HUDEP-2 (cell line): ENCODE data around the gene SGSM2.

Experiments
- DNase-seq, 76 experiments: peaks; one replicate each; lab custom pipeline; 2025; ENCODE audit not compliant: unreplicated experiment in 76 of 76; lab: John Stamatoyannopoulos, UW

The SGSM2 gene

DNA sequence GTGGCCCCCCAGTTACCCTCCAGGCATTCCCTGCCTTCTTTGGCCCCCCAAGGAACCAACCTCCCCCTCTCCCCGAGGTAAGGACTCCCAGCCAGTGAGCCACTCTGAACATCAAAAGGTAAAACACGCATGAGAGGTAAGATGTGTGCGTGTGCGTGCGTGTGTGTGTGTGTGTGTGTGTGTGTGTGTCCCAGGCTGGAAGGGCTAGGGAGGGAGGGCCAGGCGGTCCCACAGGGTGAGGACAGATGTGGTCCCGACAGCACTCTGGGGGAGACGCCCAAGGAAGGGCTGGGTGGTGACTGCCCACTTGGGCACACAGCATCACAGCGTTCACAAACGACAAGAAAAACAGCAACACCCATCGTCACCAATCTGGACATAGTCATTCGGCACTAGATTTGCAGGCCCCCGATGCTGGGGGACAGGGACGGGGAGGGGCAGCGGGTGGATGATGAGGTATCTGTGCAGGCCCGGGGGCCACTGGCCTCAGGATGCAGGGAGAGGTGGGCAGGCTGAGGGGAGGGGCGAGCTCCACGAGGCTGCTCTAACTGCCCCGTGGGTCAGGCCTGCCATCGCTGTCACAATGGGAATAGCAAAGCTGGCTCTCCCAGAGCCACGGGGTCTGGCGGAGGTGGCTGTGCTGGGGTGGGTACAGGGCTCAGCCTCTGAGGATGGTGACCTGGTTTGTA, 47.3 kb downstream of the SGSM2 start:
- DNase-seq = no peak

DNA sequence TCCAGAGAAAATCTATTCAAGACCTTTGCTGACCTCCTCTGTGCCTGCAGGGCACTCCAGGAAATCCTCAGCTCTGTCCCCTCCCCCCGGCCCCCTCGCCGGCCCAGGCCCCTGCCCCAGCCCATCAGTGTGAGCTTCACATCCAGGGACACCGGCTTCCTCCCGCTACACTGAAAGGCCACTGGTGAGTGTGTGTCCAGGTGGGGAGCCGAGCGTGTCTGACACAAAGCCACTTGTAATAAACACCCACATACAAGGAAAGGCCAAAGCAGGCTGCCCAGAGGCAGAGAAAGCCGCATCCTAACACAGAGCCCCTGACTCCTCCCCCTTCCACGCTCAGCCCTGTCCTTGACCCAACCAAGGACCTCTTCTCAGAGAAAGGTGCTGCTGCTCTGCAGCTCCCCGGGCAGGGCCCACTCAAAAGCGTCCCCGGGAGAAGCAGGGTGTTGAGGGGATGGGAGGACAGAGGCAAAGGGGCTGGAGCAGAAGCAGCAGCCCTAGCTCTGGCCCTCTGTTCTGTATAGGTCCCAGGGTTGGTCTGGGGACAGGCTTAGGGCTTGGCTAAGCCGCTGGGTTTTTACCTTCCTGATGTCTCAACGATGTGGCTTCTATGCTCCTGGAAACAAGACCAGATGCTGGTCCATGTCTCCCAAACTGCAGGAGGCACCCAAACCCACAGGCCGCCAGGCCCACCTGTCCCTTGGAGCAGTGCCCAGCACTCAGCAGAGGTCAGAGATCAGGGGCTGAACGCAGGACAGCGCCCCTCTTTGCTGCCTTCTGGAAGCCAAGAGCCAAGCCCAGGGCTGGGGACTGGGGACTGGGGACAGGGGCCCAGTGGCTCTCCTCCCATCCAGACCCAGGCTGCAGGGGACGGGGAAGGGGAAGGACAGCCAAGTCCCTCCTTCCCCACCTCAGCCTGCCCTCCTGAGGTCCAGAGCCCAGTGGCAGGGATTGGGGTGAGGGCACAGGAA, 48.2 kb downstream of the SGSM2 start:
- DNase-seq = no peak

DNA sequence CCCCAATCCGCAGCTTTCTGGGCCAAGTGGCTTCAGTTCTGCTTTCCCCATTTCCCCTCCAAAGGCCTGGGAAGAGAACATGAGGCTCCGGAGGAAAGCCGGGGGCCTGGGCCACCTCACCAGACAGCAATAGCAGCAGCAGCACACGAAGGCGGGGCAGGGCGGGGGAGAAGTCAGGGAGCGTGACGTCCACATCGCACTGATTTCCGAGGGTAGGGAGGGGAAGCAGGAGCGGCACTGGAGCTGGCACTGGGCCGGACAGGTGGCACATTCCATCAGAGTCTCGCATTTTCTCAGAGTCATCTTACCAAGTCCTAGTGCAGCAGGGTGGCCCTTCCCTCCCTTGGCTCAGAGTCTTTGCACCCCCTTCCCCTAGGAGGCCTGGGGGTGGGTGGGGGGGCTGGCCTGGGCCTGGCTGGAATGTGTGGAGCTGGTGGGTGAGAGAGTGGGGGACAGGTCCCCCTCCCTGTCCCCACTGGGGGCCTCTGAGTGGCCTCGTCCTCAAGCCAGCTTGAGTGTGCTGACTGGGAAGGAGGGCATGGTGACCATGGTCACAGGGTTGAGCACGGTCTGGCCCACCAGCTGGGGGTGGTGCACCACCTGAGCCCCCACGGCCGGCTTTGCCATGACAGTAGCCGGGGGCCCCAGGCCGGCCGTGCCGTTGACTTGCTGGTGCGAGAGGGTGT, 49.2 kb downstream of the SGSM2 start:
- DNase-seq = no peak

DNA sequence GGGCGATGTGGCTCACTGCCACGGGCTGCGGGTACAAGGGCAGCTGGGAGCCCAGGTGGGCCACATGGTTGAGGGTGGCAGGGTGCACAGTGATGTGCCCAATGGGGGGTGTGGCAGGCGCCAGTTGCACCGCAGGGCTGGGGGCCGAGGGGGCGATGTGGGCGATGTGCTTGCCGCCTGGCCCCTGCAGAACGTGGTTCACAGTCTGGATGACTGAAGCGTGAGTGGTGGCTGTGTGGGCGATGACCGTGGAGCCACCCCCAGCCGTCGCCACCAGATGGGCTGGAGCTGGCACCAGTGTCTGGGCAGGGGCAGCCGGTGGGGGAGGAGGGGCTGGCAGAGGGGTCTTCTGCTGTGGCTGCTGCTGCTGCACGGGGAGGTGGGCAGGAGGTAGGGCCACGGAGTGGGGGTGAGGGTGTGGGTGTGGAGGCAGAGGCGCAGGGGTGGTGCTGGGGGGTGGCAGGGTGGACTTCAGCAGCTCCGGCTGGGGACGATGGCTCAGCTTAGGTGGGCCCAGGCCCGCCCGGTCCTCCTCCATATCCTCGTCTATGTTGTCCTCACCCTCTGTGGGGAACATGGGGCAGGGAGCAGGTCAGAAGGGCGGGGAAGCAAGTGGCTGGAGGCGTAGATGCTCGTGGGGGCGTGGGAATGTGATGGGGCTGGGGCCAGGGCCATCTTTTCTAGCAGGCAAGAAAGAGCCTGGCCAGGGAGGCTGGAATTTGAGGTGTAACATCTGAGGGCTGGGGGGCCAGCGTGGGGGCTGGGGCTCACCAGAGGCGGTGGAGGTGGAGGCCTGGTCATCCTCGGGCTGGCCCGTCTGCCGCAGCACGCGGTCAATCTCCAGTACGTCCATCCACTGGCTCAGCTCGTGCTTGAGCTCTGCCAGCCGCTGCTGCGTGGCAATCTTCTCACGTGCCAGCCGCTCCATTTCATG, 50.1 kb downstream of the SGSM2 start:
- DNase-seq = no peak

DNA sequence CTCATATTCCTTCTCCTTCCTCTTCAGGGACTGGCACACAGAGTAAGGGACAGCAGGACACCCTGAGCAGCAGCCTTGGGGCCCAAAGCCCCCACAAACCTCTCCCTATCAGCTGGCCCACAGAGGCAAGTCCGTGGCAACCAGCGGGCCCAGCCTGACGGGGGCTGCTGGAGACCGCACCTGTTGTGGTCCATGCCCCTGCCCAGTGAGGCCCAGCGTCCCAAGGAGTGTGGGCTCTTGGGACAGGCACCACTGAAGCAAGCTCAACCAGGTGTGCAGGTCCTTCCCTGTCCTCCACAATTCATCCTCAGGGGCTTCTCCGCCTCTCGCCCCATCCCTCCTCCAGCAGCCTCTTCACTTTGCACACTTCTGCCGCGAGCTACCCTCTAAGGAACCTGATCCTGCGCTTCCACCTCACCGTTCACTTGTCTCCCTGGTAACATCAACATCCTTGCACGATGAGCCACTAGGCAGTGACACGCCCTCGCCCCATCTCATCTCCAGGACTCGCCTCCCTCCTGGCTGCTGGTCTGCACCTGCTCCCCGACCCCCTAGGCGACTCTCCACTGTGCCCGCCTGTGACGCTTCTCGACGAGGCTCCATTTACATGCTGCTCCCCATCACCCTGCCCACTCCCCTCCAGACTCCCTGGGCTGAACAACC, 50.9 kb downstream of the SGSM2 start:
- DNase-seq = no peak

DNA sequence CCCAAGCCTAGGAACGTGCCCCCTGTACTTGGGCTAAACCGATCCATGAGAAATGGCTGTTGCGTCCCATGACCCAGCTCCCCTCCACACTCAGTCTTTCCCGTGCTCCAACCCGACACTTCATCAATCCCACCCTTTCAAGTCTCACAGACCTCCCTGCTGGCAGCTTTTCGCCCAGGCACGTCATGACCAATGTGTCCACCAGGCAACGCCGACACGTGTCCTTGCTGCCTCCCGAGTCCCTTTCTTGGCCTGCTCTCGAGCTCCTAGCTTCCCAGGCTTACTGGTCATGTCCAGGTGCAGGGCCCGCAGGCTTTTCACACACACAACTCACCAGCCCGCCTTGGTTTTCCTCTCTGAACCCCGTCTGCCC, 51.4 kb downstream of the SGSM2 start:
- DNase-seq = no peak

DNA sequence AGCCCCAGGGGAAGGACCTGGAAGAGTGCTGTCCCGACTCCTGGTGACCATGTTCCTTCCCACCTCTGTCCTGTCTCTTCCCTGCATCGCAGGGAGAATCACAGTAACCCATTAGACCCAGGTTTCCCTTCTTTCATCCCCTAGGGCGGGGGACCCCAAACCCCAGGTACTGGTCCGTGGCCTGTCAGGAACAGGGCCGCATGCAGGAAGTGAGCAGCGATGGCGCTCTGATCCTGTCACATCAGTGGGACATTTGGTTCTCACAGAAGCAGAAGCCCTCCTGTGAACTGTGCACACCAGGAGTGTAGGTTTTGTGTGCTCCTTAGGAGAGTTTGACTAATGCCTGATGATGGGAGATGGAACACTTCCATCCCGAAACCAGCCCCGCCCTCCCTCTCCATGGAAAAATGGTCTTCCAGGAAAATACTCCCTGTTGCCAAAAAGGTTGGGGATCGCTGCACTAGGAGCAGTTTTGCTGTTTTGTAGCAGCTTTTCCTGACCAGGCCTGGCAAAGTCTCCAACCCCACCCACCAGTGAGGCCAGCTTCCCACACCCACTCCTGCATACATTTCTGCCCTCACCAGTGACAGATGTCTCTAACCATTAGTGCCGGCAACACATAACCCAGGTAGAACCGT, 53.0 kb downstream of the SGSM2 start:
- DNase-seq = no peak

DNA sequence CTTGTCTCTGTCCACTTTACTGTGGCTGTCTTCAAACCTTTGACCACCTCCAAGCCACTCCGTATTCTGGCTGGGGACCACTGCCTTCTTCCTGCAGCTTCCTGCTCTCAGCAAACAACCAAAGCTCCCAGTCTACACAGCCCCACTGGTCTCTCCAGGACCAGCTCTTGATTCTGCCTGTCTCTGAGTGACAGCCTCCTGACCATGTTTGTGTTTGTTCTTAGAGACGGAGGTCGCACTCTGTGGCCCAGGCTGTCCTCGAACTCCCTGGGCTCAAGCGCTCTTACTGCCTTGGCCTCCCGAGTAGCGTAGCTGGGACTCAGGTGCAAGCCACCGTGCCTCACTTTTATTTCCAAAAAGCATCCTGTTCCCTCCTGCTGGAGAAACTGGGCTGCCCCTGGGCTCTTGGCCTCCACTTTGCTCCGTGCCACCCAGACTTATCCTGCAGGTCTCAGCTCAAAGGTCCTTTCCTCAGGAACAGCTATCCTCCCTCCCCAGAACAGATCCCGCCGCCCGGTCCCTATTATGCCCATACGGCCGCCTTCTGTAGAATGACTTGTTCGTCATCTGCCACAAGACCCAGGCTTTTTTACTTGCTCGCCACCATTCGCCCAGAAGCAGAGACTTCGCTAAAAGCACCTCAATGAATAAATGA, 54.4 kb downstream of the SGSM2 start:
- DNase-seq = no peak

DNA sequence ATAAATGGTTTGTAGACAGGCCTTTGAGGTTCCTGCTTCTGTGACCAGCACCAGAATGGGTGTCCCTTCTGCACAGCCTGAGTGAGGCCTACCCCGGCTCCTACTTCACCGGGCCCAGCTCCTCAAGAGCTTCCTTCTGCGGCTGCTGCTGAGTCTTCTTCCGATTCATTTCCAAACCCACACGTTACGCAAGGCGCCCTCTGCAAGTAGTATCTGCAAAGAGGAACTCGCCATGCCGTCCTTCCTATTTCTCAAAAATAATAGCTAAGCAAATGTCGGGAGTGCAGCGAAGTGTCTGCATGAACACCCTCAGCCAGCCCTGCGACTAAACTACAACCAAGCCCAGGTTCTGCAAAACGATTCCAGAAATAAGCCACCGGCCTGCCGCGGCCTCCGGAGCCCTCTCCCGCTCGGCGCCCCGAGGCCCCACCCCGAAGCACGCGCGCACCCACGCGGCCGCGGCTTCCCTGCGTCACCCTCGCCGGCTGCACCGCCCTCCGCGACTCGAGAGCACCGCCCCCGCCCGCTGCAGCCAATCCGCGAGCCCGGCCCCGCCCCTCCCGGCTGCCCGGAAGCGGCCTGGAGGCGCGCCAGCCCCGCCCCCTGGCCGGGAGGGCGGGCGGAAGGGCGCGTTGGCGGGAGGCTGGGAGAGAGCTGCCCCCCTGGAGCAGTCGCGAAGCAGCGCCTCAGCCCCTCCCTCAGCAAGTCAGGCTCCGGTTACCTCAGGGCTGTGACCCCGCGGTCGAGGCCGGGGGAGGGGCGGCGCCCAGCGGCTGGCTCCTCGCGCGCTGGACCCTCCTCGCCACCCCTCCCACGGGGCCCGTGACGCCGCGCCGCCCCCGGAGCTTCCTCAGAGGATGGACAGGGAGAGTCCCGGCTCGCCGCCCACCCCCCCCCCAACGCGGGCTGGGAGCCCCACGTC, 55.2 kb downstream of the SGSM2 start:
- peak in 74 of 76 experiments; percentile 50 to 95 (median 86) for DNase-seq

DNA sequence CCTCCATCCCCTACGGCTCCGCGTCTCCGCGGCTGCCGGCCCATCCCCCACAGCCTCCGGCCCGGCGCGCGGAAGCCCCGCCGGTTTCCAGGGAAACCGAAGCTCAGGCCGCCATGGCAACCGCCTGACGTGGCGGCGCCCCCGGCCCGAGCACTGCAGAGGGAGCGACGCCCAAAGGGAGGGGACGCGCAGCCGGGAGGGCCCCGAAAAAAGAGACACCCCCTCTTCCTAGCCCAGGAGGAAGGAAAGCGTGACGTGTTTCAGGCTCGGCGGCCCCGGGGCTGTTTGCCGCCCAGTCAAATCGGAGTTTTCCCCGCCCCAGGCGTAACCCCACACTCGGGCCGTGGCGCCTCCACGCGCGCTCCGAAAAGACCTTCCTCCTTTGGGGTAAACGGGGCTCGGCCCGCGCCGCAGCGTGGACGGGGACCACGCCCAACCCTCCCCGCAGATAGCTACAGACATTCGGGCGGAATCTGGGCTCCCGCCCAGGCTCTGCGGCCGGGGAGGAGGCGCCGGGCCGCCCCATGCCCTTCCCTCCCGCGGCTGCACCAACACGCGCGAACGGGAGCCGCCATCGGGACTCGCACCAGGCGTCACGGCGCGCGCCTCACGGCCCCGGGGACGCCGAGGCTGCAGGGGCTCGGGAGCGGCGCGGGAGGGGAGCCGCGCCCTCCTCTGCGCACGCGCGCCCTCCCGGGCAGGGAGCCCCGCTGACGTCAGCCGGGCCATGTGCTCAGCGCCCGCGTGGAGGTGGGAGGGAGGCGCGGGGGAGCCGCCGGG, 56.1 kb downstream of the SGSM2 start:
- DNase-seq = peak in 73 of 76 experiments; percentile 24 to 88 (median 72)

DNA sequence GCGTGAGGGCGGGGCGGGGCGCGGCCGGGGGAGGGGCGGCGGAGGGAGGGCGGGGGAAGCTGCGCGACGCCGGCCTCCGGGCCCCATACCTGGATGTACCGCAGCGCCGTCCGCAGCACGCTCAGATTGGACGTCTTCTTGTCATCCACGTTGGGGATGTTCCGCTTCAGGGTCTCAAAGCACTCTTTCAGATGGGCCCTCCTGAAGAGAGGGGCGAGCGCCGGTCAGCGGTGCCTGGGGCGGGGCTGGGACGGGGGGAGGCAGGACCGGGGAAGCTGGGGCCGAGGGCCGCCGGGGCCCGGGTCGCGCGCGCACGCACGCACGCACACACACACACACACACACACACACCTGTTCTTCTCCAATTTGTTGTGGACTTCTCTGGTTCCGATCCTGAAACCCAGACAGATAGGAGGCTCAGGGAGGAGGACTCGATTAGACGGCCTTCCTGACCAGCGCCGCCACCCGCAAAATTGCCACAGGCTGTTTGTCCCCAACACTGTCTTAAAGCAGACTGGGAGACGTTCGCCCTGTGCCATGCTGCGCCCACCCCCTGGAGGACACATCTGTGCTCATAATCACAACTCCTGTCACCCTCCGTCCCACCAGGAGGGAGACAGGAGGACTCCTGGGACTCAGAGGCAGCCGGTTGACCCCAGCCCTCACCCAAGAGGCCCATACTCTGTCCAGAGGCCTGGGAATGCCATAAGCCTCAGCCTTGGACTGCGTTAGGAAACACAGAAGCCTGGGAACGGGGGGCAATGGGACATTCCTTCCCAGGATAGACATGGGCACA, 56.9 kb downstream of the SGSM2 start:
- DNase-seq = no peak

DNA sequence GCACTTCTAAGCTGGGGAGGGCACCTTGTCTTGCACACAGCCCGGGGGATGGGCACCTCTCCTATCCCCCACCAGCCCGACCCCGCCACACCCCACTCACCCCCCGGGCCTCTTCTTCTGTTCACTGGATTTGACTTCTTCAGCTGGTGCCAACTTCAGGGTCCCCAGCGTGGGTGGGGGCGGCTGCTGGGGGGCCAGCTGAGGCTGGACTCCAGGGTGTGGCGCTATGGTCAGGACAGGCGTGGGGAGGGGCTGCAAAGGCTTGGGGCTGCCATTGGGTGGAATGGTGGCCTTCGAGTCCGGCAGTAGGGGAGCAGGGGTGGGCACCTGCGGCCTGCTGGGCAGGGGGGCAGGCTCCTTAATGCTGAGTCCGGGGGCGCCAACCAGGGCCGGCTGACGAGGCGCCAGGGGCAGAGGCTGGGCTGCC, 57.5 kb downstream of the SGSM2 start:
- DNase-seq = no peak

DNA sequence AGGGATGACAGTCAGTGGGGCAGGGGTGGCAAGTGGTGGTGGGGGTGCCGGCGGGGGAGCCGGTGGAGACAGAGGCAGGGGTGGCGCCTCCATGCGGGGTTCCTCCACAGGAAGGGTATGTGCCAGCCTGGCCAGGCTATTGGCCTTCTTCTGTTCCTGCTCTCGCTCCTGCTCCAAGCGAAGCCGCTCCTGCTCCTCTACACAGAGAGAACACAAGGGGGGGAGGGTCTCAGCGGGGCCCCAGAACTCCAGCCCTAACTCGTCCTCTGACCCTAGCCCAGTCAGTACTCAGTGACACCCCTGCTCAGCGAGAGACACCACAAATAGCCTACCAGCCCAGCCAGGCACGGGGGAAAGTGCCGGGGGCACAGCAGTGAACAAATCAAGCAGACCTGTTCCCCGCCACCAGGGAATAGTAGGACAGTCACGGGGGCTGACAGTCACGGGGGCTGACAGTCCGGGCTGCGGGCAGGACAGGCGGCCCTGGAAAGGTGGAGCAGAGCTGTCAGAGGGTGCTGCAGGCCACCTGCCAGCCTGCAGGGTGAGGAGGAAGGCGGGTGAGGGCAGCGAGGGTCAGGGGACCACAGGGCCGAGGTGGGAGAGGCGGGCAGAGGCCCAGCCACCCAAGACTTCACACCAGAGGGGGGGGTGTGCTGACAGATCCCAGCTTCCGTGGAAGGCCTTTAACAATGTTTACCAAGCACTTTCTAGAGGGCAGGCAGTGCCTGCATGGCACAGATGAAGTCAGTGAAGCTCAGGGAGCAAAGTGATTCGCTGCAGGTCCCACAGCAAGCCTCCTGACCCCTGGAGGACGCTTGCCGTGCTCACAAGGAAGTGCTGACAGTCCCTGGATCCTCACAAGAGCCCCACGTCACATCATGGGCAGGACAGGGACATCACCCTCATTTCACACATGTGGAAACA, 58.2 kb downstream of the SGSM2 start:
- DNase-seq = peak in 2 of 76 experiments; percentile 6 to 11

DNA sequence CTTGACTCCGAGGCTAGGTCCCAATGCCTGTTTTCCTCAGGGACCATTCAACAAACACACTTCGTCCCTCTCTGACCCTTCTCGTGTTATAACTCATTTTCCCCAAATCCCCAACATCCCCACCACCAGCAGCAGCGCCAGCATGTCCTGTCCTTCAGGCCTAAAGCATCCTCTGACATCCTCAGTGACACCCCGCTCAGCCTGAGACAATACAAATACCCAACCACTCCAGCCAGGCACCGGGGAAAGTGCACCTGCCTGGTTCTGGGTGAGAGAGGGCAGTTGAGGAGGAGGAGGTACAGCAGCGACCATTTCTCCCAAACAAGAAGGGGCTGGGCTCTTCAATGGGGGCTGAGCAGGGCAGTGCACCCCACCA, 58.9 kb downstream of the SGSM2 start:
- DNase-seq = no peak
